HG03571 (cell line): ENCODE results near the gene PIP4K2A.
A peak's percentile ranks its signal among the peaks of the same experiment; 100 is the strongest.

Experiments used
- ATAC-seq: cut with Tn5 transposase; IDR thresholded peaks from one replicate; pipeline ENCODE4 v1.9.1; 2021; ENCODE audit not compliant: unreplicated experiment

Gene PIP4K2A

DNA sequence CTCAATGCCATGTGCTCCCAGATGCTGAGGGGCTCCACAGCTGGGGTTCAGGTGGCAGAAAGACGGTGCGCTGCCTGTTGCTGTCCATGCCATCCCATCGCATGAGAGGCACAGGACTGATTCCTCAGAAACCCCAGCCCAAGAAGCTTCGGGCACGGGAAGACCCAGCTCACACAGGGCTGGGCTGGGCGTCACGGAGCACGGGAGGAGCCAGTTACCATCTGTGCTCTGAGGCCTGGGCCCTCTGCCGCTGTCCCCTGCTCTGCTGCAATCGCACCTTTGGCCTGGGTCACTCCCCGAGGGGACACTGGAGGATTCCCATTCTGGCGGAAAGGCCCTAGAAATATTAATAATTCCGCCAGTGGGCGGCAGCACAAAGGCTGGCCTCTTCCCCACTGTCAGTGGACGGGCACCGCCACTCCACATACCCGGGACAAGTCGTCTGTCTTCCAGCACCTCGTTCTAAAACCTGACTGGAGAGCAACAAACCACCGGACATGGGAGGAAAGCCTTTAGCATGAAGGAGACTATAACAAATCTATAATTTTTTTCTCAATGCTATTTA lies 92.1 kb downstream of the PIP4K2A start:
- no peak for ATAC-seq

DNA sequence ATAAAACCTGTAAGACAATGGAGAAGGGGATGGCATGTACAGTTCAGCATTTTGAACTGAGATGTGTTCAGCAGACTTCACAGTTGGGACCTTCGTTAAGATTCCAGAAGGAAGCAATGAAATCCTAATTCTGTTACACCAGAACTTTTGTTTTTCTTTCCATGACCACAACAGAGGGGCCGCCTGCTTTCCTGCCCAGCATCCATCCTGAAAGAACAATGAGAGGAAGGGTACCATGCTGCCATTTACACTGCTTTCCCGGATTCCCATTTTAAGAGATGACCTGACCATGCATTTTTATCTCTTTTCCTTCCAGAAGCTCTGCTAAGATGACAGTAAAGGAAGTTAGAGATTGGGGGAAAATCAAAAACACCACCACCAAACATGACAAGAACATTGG lies 92.7 kb downstream of the PIP4K2A start:
- no peak for ATAC-seq

DNA sequence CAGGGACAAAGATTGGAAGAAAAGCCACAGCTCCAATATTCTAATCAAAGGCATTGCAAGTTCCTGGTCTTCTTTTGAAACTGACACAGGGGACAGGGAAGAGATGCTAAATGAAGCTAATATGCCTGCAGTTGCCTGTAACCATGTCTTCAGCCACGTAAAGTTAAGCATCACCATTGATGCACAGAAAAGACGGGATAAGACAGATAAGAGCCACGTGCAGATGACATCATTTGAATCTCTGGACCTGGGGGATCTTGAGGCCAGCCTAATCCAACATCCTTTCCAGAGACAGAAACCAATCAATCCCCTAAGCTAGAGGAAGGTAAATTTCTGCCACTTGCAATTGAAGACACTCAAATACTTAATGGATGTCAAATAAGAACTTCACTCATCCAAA lies 93.4 kb downstream of the PIP4K2A start:
- no peak for ATAC-seq

DNA sequence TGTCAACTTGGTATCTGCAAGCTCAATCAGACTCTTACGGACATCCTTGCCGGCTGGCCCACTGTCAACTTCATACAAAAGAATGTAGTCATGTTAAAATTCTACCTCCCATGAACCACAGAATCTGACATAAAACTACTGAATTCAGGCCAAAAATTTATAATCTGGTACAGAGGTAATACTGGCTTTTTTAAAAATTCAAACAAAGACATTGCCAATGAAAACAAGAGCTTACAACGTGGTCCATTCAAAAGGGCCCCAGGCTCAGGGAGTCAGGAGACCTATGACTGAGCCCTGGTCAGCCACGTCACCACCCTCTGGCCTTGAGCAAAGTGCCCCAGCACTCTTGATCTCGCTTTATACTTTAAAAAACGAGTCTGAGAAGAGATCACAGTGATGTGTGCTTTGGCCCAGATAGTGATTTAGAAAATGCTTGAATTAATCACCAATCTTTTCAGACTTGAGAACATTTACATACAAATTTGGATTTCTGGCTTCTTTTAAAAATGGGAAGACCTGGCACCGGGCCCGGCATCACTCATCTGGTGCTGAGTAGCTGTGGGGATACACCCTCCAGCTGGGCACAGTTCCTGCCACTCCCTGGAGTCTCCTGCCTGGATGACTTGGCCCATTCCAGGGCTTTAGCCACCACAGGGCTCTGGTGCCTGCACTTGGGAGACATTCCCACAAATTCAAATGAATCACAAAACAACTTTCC lies 94.1 kb downstream of the PIP4K2A start:
- ATAC-seq, result no peak

DNA sequence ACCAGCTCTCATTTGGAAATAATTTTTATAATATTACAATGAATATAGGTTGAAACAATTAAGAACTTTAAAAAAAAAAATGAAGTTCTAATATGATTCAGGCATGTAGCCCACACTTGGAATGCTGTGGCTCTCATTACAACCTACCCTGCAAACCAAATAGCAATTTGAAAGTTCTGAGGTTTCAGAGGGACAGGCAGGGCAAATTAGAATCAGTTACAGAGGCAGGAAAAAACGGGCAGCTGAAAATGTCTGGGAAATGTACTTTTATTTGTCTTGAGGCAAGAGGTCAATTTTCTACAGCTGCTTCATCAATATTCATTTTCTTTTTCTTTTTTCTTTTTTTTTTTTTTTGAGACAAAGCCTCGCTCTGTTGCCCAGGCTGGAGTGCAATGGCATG lies 95.3 kb downstream of the PIP4K2A start:
- ATAC-seq, result no peak

DNA sequence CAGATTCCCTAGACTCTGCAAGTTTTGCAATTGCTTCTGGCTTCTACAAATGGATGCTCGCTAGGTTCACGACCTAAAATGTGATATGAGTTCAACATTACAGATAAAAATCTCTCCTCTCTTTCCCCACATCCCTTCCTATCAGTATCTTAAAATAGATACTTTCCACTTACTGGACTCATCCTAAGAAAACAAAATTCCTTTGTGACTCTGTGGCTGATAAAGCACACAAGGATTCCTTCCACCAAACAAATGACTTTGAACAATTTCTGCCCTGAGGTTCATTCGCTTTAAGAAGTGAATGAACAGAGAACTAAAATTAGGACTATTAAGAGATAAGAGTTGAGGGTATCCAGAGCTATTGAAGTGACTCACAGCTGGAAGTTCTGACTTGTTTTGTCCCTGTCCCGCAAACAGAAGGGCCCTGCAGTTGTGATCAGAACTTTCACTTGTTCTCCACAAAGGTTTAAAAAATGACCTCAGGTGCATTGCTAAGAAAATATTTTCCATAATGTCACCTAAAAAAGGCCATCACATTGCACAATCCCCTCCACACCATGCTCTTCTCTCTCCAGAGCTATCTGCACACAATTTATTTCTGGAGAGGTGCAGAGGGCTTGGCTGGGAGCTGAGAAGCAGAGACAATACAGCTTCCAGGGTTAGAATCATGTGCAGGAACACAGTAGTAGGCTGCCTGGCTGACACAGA lies 96.1 kb downstream of the PIP4K2A start:
- no peak for ATAC-seq

DNA sequence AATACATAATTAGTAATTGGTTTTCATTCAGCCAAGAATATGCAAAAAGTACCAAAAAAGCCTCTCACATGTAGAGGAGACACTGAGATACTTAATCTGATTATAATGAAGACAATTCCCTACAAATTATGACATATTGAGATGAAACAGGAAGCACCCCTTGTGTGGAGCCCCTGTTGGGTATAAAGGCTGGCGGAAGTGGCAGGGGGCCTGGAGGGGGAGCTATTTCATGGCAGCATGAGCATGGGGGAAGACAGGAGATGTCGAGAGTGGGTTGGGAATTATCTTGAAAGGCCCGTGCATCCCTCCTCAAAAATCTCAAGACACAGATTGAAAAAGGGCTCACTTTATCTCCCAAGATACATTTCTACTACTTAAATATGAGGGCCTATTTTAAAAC lies 96.9 kb downstream of the PIP4K2A start:
- ATAC-seq, result no peak

DNA sequence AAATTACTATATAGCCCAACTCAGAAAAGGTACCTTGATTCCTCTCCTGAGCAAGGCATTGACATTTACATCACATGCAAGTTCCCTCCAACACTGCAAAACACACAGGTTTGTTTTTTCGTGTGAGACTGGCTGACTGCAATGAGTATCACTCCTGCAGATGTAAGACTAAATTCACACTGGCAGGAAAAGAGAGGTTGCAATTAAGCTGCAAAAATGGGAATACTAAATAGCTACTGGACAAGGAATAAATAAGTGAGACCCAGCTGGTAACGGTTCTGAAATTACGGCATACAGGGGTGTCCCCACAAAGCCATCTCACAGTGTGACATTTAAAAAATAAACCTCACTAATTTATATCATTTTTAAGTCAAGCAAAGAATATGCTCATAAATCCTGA lies 97.3 kb downstream of the PIP4K2A start:
- no peak for ATAC-seq

DNA sequence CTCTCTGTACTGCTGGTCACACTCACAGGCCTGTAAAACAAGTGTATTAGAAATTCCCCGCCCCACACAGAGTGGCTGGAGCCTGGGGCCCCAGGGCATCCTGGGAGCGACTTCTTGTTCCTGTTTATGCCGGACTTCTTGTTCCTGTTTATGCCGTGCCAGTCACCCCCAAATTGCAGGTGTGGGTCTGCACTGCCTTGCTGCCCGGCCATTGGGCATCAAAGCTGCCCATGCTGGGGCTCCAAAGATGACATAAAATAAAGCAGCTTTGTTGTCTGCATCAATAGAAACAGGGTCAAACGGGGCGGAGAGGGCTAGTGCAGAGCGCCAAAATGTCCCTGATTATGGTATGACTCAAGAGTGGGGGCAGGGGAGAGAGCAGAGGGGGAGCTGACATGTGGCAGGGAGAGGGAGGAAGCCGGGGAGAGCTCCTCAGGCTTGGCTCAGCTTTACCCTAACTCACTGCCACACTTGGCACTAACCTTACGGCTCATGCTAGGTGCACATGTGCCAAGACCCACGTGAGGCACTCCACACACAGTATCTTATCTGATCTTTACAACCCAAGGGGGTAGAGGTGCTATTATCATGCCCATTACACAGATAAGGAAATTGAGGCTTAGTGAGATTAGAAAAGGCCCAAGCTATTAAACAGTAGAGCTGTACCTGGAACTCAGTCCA lies 98.4 kb downstream of the PIP4K2A start:
- ATAC-seq, result peak; percentile 52

DNA sequence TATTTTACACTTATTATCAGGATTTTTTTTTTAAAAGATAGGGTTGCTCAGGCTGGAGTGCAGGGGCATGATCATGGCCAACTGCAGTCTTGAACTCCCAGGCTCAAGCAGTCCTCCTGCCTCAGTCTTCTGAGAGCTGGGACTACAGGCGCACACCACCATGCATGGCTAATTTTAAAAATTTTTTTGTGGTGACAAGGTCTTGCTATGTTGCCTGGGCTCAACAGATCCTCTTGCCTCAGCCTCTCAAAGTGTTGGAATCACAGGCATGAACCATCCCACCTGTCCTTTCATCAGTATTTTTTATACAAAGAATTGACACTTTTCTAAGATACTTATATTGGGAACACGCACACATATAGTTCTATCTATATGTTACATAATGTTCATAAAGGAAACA lies 99.3 kb downstream of the PIP4K2A start:
- ATAC-seq, result no peak

DNA sequence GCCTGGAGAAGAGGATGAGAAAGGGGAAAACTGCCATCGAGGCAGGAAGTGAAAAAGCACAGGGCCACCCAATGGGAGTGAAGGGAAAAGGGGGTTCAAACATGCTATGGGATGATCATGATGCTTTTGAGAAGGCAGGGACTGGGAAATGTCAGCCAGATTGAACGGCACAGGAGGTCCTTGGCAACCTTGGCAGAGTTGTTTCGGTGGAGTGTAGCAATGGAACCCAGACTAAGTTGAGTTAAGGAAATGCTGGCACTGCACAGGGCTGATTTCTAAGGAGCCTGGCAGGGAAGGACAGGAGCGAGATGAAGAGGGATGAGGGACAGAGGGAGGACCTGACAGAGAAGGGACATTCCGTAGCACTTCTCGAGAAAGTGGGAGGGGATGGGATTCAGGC lies 101.4 kb downstream of the PIP4K2A start:
- ATAC-seq, result no peak

DNA sequence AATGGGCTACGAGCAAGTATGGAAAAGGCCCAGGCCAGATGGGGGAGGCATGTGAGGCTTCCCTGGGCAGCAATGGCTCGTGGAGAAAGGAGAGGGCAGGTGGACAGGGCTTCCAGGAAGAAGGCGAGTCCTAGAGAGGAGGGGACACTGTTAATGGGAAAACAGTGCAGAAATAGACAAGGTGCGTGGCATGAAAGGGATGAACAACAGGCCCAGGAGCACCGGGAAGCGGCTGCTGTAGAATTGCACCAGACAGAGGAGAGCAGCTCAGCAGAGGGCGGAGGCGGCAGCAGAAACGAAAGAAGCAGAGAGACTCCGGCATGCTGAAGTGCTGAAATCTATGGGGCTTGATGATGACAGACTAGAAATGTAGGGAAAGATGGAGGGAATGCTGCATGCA lies 102.1 kb downstream of the PIP4K2A start:
- ATAC-seq, result no peak

DNA sequence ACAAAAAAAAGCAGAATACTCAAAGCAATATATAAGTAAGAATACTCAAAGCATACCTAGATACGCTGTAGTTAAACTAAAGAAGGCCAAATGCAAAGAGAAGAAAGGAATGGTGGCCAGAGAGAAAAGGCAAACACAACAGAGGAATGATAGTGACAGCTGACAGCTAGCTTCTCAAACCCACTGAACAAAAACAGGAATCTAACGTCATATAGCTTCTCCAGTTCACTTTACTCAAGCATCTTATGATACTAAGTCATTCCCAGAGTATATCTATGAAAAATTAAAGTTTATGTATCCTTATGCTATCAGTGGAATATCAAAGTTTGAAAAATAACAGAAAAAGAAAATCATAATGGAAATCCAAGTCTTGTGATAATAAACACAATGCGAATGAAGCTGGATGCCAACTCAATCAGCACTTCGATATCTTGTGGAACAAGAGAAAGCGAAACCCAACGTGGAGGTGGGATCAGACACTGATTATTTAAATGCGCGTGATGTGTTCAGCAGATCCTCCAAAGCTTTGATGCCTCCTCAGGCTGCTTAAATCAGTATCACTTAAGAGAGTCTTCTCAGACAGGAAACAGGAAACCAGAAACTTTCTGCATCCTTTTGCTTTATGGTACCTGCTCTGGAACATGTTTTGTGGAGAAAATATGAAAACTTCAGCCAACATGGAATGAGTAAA lies 102.8 kb downstream of the PIP4K2A start:
- ATAC-seq, result no peak

DNA sequence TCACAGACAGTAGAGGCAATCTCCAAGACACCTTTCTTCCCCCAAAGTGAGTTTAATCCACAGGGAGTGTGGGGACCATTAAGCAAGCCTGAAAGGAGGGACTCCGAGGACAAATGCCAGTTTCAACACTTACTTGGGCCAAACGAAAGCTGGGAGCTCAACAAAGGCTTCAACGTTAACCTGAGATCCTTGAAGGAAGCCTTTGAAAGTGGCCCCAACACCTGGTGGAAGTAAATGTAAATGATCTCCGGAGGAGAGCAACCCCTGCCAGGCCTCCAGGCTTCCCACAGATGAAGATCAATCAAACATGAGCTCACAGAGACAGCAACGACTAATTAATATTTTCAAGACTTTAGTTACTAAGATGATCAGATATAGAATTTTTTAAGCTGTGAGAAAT lies 103.8 kb downstream of the PIP4K2A start:
- ATAC-seq, result no peak

DNA sequence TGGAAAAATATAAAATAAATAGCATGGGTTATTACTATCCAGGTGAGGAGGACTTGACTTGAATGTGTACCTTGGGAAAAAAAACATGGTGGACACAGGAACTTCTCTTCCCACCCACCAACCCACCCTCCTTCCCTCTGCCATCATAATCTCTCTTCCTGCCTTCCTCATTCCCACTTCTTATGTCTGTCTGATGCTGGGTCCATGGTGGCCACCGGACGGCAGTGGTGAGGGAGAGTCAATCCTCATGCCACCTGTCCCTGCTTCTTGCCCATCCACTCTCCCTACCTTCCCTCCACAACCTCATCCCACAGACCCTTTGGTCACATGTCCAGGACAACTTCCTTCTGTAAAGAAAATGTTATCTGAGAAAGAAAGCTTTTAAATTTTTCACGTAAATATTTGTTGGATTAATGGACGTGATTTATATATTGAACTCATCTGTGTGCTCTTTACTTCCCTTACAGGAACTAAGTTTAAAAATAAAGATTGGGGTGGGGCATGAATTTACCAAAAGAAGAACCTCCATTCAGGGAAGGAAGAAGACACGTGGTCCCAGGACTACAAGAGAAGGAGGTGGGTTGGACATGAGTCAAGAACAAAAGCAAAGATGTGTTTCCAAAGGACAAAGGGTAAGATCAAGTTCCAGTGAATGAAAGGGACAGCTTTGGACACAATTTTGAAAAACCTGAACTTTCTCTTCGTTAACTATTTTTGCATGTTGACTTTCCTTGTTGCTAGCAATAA lies 104.5 kb downstream of the PIP4K2A start:
- ATAC-seq, result no peak

DNA sequence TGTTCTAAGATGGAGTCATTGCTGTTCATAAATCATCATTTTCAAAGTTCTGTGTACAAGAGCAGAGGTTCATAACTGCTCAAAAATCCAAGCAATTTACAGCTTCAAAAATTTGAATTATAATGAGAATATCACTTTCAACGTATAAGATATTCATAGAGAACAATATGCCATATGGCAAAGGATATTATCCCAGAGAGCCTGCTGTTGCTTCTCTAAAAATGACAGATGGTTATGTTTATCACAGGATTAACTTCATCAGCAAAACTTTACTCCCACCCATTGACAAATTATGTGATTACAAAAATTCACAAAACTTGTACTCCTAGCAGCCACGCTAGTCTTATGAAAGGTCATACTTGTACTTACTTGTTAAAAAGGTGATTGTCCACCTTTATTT lies 105.1 kb downstream of the PIP4K2A start:
- no peak for ATAC-seq

DNA sequence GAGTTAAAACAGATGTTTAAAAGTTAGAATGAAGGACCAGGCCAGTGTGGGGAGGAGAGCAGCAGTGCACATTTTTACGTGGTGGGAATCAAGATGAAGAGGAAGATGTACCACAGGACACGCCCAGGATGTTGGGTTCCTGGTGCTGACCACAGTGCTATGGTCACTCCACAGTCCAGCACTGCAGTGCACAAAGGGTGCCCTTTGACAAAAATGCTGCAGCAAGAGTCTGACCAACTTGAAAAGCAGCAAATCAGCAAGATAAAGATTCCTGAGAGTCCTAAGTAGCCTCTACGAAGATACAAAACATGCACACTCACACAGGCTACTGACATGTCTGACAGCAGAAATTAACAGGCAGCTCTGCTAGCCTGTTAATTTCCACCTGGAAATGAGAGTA lies 107.1 kb downstream of the PIP4K2A start:
- no peak for ATAC-seq

DNA sequence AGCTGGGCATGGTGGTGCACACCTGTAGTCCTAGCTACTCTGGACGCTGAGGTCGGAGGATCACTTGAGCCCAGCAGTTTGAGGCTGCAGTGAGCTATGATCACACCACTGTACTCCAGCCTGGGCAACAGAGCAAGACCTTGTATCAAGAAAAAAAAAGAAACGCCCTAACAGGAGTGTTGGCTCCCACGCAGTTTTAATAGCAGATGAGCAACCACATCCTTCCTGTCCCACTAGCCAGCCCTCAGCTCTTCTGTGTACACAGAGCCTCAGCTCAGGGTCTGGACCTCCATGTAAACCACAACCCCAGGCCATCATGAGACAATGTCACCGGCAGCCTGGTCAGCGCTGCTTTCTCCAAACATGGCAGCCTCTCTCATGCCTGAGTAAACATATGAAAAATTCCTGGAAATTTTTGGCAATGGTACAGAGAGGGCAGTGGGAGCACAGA lies 108.2 kb downstream of the PIP4K2A start:
- peak; percentile 94 for ATAC-seq

DNA sequence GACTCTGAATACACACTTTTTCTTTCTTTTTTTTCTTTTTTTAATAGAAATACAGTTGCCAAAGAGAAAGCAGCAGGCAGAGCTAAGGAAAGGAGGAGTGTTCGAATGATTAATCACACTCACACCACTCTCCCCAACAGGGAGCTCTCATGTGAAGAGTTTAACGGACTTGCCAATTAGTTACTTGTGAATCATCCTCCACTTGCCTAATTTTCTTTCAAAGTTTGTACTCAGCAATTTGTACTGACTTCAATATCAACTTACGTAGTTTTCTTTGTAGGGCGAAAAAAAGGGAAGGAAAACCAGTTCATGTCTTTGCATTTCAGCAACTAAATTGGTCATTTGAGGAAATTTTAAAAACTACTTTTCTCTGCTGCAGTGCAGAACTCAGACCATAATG lies 109.2 kb downstream of the PIP4K2A start:
- no peak for ATAC-seq

DNA sequence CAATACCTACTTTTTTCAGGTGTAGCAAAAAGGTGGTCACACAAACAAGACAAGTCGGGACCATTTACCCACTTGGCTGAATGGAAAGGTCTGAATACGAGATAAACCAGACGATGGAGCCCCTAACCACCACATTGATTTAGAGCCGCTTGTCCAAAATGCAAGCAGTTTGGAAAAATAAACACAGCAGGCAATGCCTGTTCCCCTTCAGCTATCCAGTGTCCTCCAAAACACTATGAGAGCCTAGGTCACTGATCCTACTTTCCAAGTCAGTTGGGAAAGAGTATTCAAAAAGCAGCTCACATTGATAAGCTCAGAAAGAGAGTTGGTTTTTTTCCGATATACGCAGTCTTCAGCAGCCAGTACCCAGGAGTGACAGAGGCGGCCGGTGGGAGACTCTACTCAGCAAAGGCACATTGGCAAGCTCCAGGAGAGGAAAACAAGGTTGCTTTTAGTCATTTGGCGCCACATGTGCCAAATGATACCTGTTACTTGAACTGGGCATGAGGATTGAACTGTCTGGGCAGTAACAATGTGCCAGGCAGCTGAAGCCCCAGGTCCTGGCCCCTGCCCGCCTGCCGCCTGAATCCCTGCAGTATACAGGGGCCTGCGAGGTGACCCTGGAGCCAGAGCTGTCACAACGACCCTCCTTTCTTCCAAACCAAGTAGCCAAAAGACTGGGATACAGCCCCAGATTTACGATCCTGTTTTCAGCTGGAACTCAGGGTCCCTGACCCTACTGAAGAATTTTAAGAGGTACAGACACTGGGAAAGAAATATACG lies 109.8 kb downstream of the PIP4K2A start:
- no peak for ATAC-seq
